Calu3 (cell line): Measurements from ENCODE around the gene FAM13C. TPM values are rescaled to one million over a fixed set of nuclear protein-coding genes. Genes with fewer than 3 reads are reported as not detected.

Source experiments
- BruUV-seq: library from RNA; stranded (reverse); fragments of 400-500 nt; replicated peaks from 2 replicates; lab custom pipeline; 2021; lab: Mats Ljungman, UMichigan
- CTCF ChIA-PET: fragments of 300-600 bp; sonication (Branson Sonifier 250); formaldehyde crosslinking; loops from one replicate; lab custom pipeline; 2022; ENCODE audit warnings: antibody characterized with exemption; lab: Charles Lee
- DNase-seq: peaks from one replicate; pipeline ENCODE4 v3.0.0; 2022
- H3K27ac Mint-ChIP-seq: one replicate; pipeline ENCODE4 v1.8.0; 2022; ENCODE audit warnings: mixed read lengths; ENCODE audit not compliant: unreplicated experiment
- H3K27me3 Mint-ChIP-seq: one replicate; pipeline ENCODE4 v1.8.0; 2022; ENCODE audit warnings: mixed read lengths; ENCODE audit not compliant: unreplicated experiment
- H3K36me3 Mint-ChIP-seq: one replicate; pipeline ENCODE4 v1.8.0; 2022; ENCODE audit warnings: mild to moderate bottlenecking, moderate library complexity, mixed read lengths; ENCODE audit not compliant: insufficient read depth, unreplicated experiment
- H3K4me1 Mint-ChIP-seq: one replicate; pipeline ENCODE4 v1.8.0; 2022; ENCODE audit warnings: mild to moderate bottlenecking, low read depth, mixed read lengths; ENCODE audit not compliant: unreplicated experiment
- H3K4me3 Mint-ChIP-seq: one replicate; pipeline ENCODE4 v1.8.0; 2022; ENCODE audit warnings: mild to moderate bottlenecking, low read depth, moderate library complexity, mixed read lengths; ENCODE audit not compliant: unreplicated experiment
- H3K9me3 Mint-ChIP-seq: one replicate; pipeline ENCODE4 v1.8.0; 2022; ENCODE audit warnings: low read depth, mixed read lengths; ENCODE audit not compliant: unreplicated experiment
- intact Hi-C: fragments of 100-400 bp; cut with micrococcal nuclease; formaldehyde crosslinking; loops from one replicate; pipeline ENCODE4 v1.10.0; 2022; ENCODE audit not compliant: unreplicated experiment
- total RNA-seq: library from RNA; stranded (reverse); gene quantifications from 2 replicates; pipeline ENCODE4 v1.2.3, GENCODE V29; 2022
- TF ChIP-seq, protein P1 (sequence below): fragments of 200-600 bp; IDR thresholded peaks from one replicate; pipeline ENCODE4 v1.8.0; 2022; ENCODE audit warnings: antibody characterized with exemption; ENCODE audit not compliant: unreplicated experiment

FAM13C gene
- total RNA-seq, 1 experiment from 2014 or later, result not detected

DNA sequence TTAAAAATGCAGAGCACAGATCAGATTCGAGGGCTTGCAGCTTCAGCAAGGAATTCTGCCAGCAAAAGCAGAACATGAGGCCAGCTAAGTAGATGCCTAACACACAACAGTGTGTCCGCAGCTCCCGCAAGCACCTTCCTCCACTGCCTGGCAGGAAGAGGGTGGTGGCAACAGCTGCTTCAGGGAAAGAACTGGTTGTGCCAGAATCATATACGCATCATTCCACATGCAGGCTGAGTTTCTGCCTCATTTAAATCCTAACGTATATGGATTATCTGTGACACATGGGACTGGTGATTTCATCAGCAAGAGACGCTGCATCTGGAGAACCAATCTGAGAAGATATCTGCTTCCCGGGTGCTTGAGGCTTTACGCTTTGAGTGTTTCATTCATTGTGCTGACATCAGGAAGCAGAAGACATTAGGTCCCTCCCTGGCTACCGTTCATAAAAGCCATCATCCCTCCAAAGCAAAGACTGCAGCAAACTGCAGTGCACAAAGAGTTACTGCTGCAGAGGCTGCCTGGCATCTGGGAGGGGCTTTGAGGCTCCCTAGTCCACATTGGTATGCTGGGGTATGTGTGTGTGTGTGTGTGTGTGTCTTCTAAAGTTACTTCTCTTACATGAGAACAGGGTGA, 78.8 kb downstream of the FAM13C start:
- Mint-ChIP-seq H3K27ac (no peak overlapping the region), H3K4me3 (no peak overlapping the region), H3K4me1 (no peaks in the 10 kb centered on the region), H3K9me3 (no peaks in the 10 kb centered on the region), H3K36me3 (no peaks in the 10 kb centered on the region), H3K27me3 (peaks cover 84% of the 10 kb centered on the region)
- intact Hi-C loops, result no loop called here
- BruUV-seq, result no TSS peak
- TF ChIP-seq, protein P1, sequence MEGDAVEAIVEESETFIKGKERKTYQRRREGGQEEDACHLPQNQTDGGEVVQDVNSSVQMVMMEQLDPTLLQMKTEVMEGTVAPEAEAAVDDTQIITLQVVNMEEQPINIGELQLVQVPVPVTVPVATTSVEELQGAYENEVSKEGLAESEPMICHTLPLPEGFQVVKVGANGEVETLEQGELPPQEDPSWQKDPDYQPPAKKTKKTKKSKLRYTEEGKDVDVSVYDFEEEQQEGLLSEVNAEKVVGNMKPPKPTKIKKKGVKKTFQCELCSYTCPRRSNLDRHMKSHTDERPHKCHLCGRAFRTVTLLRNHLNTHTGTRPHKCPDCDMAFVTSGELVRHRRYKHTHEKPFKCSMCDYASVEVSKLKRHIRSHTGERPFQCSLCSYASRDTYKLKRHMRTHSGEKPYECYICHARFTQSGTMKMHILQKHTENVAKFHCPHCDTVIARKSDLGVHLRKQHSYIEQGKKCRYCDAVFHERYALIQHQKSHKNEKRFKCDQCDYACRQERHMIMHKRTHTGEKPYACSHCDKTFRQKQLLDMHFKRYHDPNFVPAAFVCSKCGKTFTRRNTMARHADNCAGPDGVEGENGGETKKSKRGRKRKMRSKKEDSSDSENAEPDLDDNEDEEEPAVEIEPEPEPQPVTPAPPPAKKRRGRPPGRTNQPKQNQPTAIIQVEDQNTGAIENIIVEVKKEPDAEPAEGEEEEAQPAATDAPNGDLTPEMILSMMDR, result no peak
- CTCF ChIA-PET, result no interaction called here
- no peak for DNase-seq

GRCh38 chr10:59281861-59282260, 80.5 kb downstream of the FAM13C start:
- H3K4me3 Mint-ChIP-seq, result no peak overlapping the region
- CTCF ChIA-PET, result interaction anchor here (0.5 kb wide), 1 partner anchor 1298 kb away, joined by 3 read pairs; no protein-coding TSS in a partner anchor
- H3K9me3 Mint-ChIP-seq, result no peaks in the 10 kb centered on the region
- intact Hi-C loops, result no loop called here
- no peaks in the 10 kb centered on the region for H3K36me3 Mint-ChIP-seq
- H3K27me3 Mint-ChIP-seq, result peaks cover 91% of the 10 kb centered on the region
- TF ChIP-seq, protein P1, result no peak
- H3K4me1 Mint-ChIP-seq, result no peaks in the 10 kb centered on the region
- no TSS peak for BruUV-seq
- no peak overlapping the region for H3K27ac Mint-ChIP-seq
- DNase-seq, result no peak

DNA sequence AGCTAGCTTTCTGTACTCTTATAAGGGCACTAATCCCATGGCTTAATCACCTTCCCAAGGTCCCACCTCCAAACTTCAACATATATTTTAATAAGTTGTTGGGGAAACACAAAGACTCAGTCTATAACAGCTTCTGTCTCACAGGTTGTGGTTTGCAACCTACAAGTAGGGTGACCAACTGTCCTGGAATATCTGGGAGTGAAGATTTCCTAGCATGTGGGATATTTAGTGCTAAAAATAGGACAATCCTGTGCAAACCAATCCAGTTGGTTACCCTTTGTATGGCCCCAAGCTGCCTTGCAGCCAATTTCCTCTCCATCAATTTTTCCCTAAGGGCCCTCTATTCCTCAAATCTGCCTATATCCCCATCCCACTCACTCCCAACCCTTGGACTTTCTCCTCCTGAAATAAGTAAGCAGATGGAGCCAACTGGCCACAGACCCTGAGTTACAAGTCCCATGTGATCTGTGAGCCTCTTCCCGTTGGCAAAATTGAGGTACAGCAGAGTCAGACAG, 82.3 kb downstream of the FAM13C start:
- no peak for DNase-seq
- TF ChIP-seq, protein P1, result no peak
- H3K4me1 Mint-ChIP-seq, result no peaks in the 10 kb centered on the region
- peaks cover 100% of the 10 kb centered on the region for H3K27me3 Mint-ChIP-seq
- H3K9me3 Mint-ChIP-seq, result no peaks in the 10 kb centered on the region
- no TSS peak for BruUV-seq
- CTCF ChIA-PET, result no interaction called here
- intact Hi-C loops, result no loop called here
- no peak overlapping the region for H3K27ac Mint-ChIP-seq
- H3K36me3 Mint-ChIP-seq, result no peaks in the 10 kb centered on the region
- no peak overlapping the region for H3K4me3 Mint-ChIP-seq

DNA sequence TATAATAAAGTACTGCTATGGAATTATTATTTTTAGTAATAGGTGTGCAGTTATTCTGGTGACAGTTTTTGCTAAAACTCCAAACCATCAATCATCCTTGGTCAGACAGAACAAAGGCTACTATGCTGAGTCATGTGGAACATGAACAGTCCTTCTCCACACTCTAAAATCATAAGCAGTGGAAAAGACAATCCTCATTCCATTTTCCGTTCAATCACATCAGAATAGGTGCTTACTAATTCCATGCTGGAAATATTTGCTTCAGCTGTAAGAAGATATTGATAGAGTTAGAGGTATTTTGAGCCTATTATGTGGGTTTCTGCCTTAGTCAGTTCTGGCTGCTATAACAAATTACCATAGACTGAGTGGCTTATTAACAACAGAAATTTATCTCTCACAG, 82.9 kb downstream of the FAM13C start:
- CTCF ChIA-PET, result no interaction called here
- TF ChIP-seq, protein P1, result no peak
- intact Hi-C loops, result no loop called here
- no TSS peak for BruUV-seq
- no peaks in the 10 kb centered on the region for H3K4me1 Mint-ChIP-seq
- no peaks in the 10 kb centered on the region for H3K36me3 Mint-ChIP-seq
- H3K27me3 Mint-ChIP-seq, result peaks cover 100% of the 10 kb centered on the region
- H3K4me3 Mint-ChIP-seq, result no peak overlapping the region
- H3K9me3 Mint-ChIP-seq, result no peaks in the 10 kb centered on the region
- H3K27ac Mint-ChIP-seq, result no peak overlapping the region
- DNase-seq, result no peak
